HG03097 (cell line): ENCODE measurements around the gene GLIPR1.
"Not testable (repeated sequence)": the region's sequence is repeated elsewhere in the genome, so short reads cannot be mapped to it uniquely, and the experiment has no call there.

Experiments
- ATAC-seq: cut with Tn5 transposase; IDR thresholded peaks from one replicate; pipeline ENCODE4 v1.9.1; 2021; ENCODE audit not compliant: unreplicated experiment, low FRiP score

Gene GLIPR1

GRCh38 chr12:75508159-75508558 lies 27.6 kb downstream of the GLIPR1 start:
- no peak for ATAC-seq

GRCh38 chr12:75509621-75510020 lies 29.1 kb downstream of the GLIPR1 start:
- ATAC-seq = no peak

- peak; percentile 98 for ATAC-seq
Measured at GRCh38 chr12:75511116-75512048, 30.8 kb downstream of the GLIPR1 start, which contains the start of gene KRR1. KRR1 (minus strand) TSS chr12:75511609; CDS start chr12:75511597, 12 bp downstream.

GRCh38 chr12:75521224-75521623 lies 40.7 kb downstream of the GLIPR1 start:
- not testable (repeated sequence) for ATAC-seq

GRCh38 chr12:75522124-75522523 lies 41.6 kb downstream of the GLIPR1 start:
- not testable (repeated sequence) for ATAC-seq

GRCh38 chr12:75525263-75525662 lies 44.7 kb downstream of the GLIPR1 start:
- no peak for ATAC-seq

- peak; percentile 94 for ATAC-seq
Measured at GRCh38 chr12:75526655-75527511, 46.3 kb downstream of the GLIPR1 start.

GRCh38 chr12:75528272-75528671 lies 47.7 kb downstream of the GLIPR1 start:
- no peak for ATAC-seq

- no peak for ATAC-seq
Measured at GRCh38 chr12:75528692-75529091, 48.1 kb downstream of the GLIPR1 start.

GRCh38 chr12:75529316-75529715 lies 48.8 kb downstream of the GLIPR1 start:
- no peak for ATAC-seq

- ATAC-seq = no peak
Measured at GRCh38 chr12:75529826-75530225, 49.3 kb downstream of the GLIPR1 start.

- no peak for ATAC-seq
Measured at GRCh38 chr12:75533239-75533638, 52.7 kb downstream of the GLIPR1 start.

GRCh38 chr12:75539889-75540288 lies 59.3 kb downstream of the GLIPR1 start:
- no peak for ATAC-seq

GRCh38 chr12:75542942-75543341 lies 62.4 kb downstream of the GLIPR1 start:
- no peak for ATAC-seq

- no peak for ATAC-seq
Measured at GRCh38 chr12:75543529-75543928, 63.0 kb downstream of the GLIPR1 start.

- no peak for ATAC-seq
Measured at GRCh38 chr12:75545636-75546035, 65.1 kb downstream of the GLIPR1 start.

GRCh38 chr12:75548879-75549278 lies 68.3 kb downstream of the GLIPR1 start:
- no peak for ATAC-seq

GRCh38 chr12:75549989-75550388 lies 69.4 kb downstream of the GLIPR1 start:
- ATAC-seq = no peak

- ATAC-seq = no peak
Measured at GRCh38 chr12:75550401-75551240, 70.1 kb downstream of the GLIPR1 start.

- no peak for ATAC-seq
Measured at GRCh38 chr12:75551477-75551876, 70.9 kb downstream of the GLIPR1 start.
